ENCODE results near the gene GPHN.
"Not testable (repeated sequence)": the region's sequence is repeated elsewhere in the genome, so short reads cannot be mapped to it uniquely, and the experiment has no call there.

- not testable (repeated sequence) for TF ChIP-seq POLR2AphosphoS5, CTCF, EP300, POLR2A (IDR thresholded peaks at IDR 0.05)
These were observed 207.4 kb downstream of the GPHN start for GRCh38 chr14:66715313-66715712.
